ENCODE data around the gene ACTR1B. TPM values are rescaled to one million over a fixed set of nuclear protein-coding genes. Genes with fewer than 3 reads are reported as not detected.
"Not testable (repeated sequence)": the region's sequence is repeated elsewhere in the genome, so short reads cannot be mapped to it uniquely, and the experiment has no call there.

ACTR1B gene
- polyA plus RNA-seq, 1 donor from 2014 or later: 11.3 TPM

GRCh38 chr2:97625354-97626048 is 38.3 kb downstream of the ACTR1B start:
- H3K4me1 Mint-ChIP-seq: not testable (repeated sequence)

GRCh38 chr2:97622976-97623375 is 40.9 kb downstream of the ACTR1B start:
- H3K27me3 Mint-ChIP-seq, H3K4me3 Mint-ChIP-seq, H3K36me3 Mint-ChIP-seq, H3K4me1 Mint-ChIP-seq, H3K27ac Mint-ChIP-seq, H3K9me3 Mint-ChIP-seq: not testable (repeated sequence)

More at GRCh38 chr2:97625354-97626048, 38.3 kb downstream of the ACTR1B start:
- not testable (repeated sequence) for H3K27me3 Mint-ChIP-seq, H3K9me3 Mint-ChIP-seq, H3K36me3 Mint-ChIP-seq, H3K27ac Mint-ChIP-seq, H3K4me3 Mint-ChIP-seq

- not testable (repeated sequence) for H3K4me3 Mint-ChIP-seq, H3K4me1 Mint-ChIP-seq, H3K36me3 Mint-ChIP-seq, H3K9me3 Mint-ChIP-seq, H3K27ac Mint-ChIP-seq, H3K27me3 Mint-ChIP-seq
These were observed 43.4 kb downstream of the ACTR1B start for GRCh38 chr2:97620492-97620891.

- not testable (repeated sequence) for H3K4me1 Mint-ChIP-seq, H3K27ac Mint-ChIP-seq, H3K4me3 Mint-ChIP-seq, H3K27me3 Mint-ChIP-seq, H3K36me3 Mint-ChIP-seq, H3K9me3 Mint-ChIP-seq
These were observed 44.7 kb downstream of the ACTR1B start for GRCh38 chr2:97618939-97619827.

GRCh38 chr2:97617911-97618310 is 45.9 kb downstream of the ACTR1B start:
- Mint-ChIP-seq H3K9me3 (no peaks in the 10 kb centered on the region), H3K4me3 (no peak overlapping the region), H3K27ac (no peak overlapping the region), H3K27me3 (no peaks in the 10 kb centered on the region), H3K4me1 (no peaks in the 10 kb centered on the region), H3K36me3 (no peaks in the 10 kb centered on the region)

GRCh38 chr2:97615746-97616145 is 48.1 kb downstream of the ACTR1B start:
- H3K4me3 Mint-ChIP-seq, H3K36me3 Mint-ChIP-seq, H3K27me3 Mint-ChIP-seq: not testable (repeated sequence)

GRCh38 chr2:97611895-97612294 is 51.9 kb downstream of the ACTR1B start:
- not testable (repeated sequence) for H3K27me3 Mint-ChIP-seq, H3K4me3 Mint-ChIP-seq, H3K27ac Mint-ChIP-seq, H3K9me3 Mint-ChIP-seq, H3K36me3 Mint-ChIP-seq, H3K4me1 Mint-ChIP-seq

More at GRCh38 chr2:97615746-97616145, 48.1 kb downstream of the ACTR1B start:
- H3K27ac Mint-ChIP-seq, H3K4me1 Mint-ChIP-seq, H3K9me3 Mint-ChIP-seq: not testable (repeated sequence)

GRCh38 chr2:97608745-97609144 is 55.1 kb downstream of the ACTR1B start:
- not testable (repeated sequence) for H3K9me3 Mint-ChIP-seq, H3K4me1 Mint-ChIP-seq, H3K27ac Mint-ChIP-seq, H3K4me3 Mint-ChIP-seq, H3K36me3 Mint-ChIP-seq, H3K27me3 Mint-ChIP-seq

Other genes with a start within 250 kb of the ACTR1B start
- gene ANKRD36B, start 74.2 kb downstream of the ACTR1B start, polyA plus RNA-seq: 13.9 TPM
- gene COX5B, start 18.0 kb downstream of the ACTR1B start, polyA plus RNA-seq: 373 TPM
- 1.4 TPM for gene C2orf92, start 5.7 kb upstream of the ACTR1B start, polyA plus RNA-seq
- 4.6 TPM for gene ZAP70, start 49.5 kb upstream of the ACTR1B start, polyA plus RNA-seq

All from IgD-negative memory B cell (primary cell).